T-cell (primary cell): ENCODE data around the gene ZNF74. TPM values are rescaled to one million over a fixed set of nuclear protein-coding genes. Genes with fewer than 3 reads are reported as not detected.

ENCODE experiments used
- ATAC-seq, 4 experiments: fragments of 200-7000 bp in 3 of 4; fragments of 150-1000 bp in 1 of 4; cut with Tn5 transposase; replicated peaks in 1 of 4; 1 replicate in 3 of 4; 2 replicates in 1 of 4; pipeline ENCODE4 v1.10.0; 2021; ENCODE audit warnings: moderate library complexity in 3 of 4, mild to moderate bottlenecking in 2 of 4, moderate number of reproducible peaks in 1 of 4
- CTCF ChIA-PET, 2 donors: fragments of 300-600 bp; sonication (Branson Sonifier 250); formaldehyde crosslinking; loops; one replicate each; lab custom pipeline; 2022; ENCODE audit warnings: antibody characterized with exemption in 2 of 2; lab: Charles Lee
- POLR2A ChIA-PET, 2 donors: fragments of 300-600 bp; sonication (Branson Sonifier 250); formaldehyde crosslinking; loops; one replicate each; lab custom pipeline; 2022; ENCODE audit warnings: antibody characterized with exemption in 2 of 2; lab: Charles Lee
- DNase-seq, 35 experiments: peaks; one replicate each; pipeline versions ENCODE4 v3.0.0 to v3.0.0-alpha.2; 2013 to 2023
- H3K27ac ChIP-seq: one replicate; pipeline ENCODE4 v1.5.1; 2013; ENCODE audit warnings: low read length
- H3K27me3 ChIP-seq, 2 experiments: replicated peaks in 1 of 2; 1 replicate in 1 of 2; 2 replicates in 1 of 2; pipeline versions ENCODE4 v1.6.1 to v1.7.0; 2013; ENCODE audit warnings: low read length in 1 of 2, mixed read lengths in 1 of 2; ENCODE audit not compliant: control insufficient read depth in 2 of 2, insufficient read depth in 2 of 2; ENCODE audit errors: extremely low read depth in 1 of 2
- H3K36me3 ChIP-seq, 2 donors: 1 replicate in 1 of 2; 2 replicates in 1 of 2; pipeline versions ENCODE4 v1.6.1 to v1.7.0; 2013; ENCODE audit warnings: low read length in 1 of 2; ENCODE audit not compliant: control insufficient read depth in 2 of 2, insufficient read depth in 1 of 2; ENCODE audit errors: extremely low read depth in 1 of 2
- H3K4me1 ChIP-seq, 2 experiments: 1 replicate in 1 of 2; 2 replicates in 1 of 2; pipeline versions ENCODE4 v1.6.1 to v1.7.0; 2013; ENCODE audit warnings: low read length in 2 of 2, mixed read lengths in 1 of 2; ENCODE audit not compliant: insufficient read depth in 2 of 2, control insufficient read depth in 1 of 2; ENCODE audit errors: extremely low read depth in 1 of 2
- H3K4me3 ChIP-seq, 2 donors: 1 replicate in 1 of 2; 2 replicates in 1 of 2; pipeline versions ENCODE4 v1.5.1 to v1.7.0; 2013; ENCODE audit warnings: mild to moderate bottlenecking in 2 of 2, low read length in 1 of 2, moderate library complexity in 1 of 2; ENCODE audit not compliant: control insufficient read depth in 1 of 2; ENCODE audit errors: extremely low read depth in 1 of 2
- H3K9me3 ChIP-seq: 2 replicates; pipeline ENCODE4 v1.7.0; 2013
- H3K27ac Mint-ChIP-seq, 2 donors: one replicate each; pipeline ENCODE4 v1.8.0; 2020 to 2021; ENCODE audit warnings: mild to moderate bottlenecking in 2 of 2, mixed read lengths in 2 of 2
- H3K27me3 Mint-ChIP-seq, 2 donors: one replicate each; pipeline ENCODE4 v1.8.0; 2021 to 2022; ENCODE audit warnings: mixed read lengths in 2 of 2
- H3K36me3 Mint-ChIP-seq: one replicate; pipeline ENCODE4 v1.8.0; 2021; ENCODE audit warnings: mixed read lengths
- H3K4me1 Mint-ChIP-seq, 3 donors: one replicate each; pipeline ENCODE4 v1.8.0; 2020 to 2022; ENCODE audit warnings: mixed read lengths in 3 of 3, mild to moderate bottlenecking in 1 of 3
- H3K4me3 Mint-ChIP-seq, 3 donors: one replicate each; pipeline ENCODE4 v1.8.0; 2020 to 2022; ENCODE audit warnings: mild to moderate bottlenecking in 3 of 3, mixed read lengths in 3 of 3, moderate library complexity in 3 of 3
- H3K9me3 Mint-ChIP-seq, 3 donors: one replicate each; pipeline ENCODE4 v1.8.0; 2020 to 2022; ENCODE audit warnings: mixed read lengths in 3 of 3
- WGBS: methylation state at CpG from one replicate; pipeline ENCODE4 v1.1.5; 2013; ENCODE audit warnings: missing lambda C conversion rate; ENCODE audit not compliant: insufficient coverage; 5-methylcytosine and 5-hydroxymethylcytosine counted together
- total RNA-seq, 35 experiments: library from RNA in 6 of 35; stranded (reverse) in 6 of 35; fragments of 120-200 nt in 1 of 35; gene quantifications; one replicate each; pipeline versions ENCODE4 v1.2.1 to v1.2.4 and lab custom pipeline; 2013 to 2026

The ZNF74 gene
- total RNA-seq, 5 donors from 2014 or later (not counting 1 experiment from before 2014, with no cell fraction given): 6.8 to 19.7 (median 17.3) TPM

GRCh38 chr22:20457506-20458240 is 63.7 kb downstream of the ZNF74 start:
- no peaks in the 10 kb centered on the region for H3K9me3 ChIP-seq
- no peaks in the 10 kb centered on the region for H3K27me3 Mint-ChIP-seq
- ChIA-PET POLR2A (no interaction called here), CTCF (interaction anchor here (0.6 to 1.7 kb wide), 3 partner anchors 40 to 807 kb away, joined by 3 to 10 read pairs (median 4); no protein-coding TSS in a partner anchor)
- H3K36me3 ChIP-seq: peaks cover 0 to 29% of the 10 kb centered on the region in 2 donors
- H3K27ac ChIP-seq: no peak overlapping the region
- H3K27me3 ChIP-seq: no peaks in the 10 kb centered on the region
- H3K36me3 Mint-ChIP-seq: peaks cover 42% of the 10 kb centered on the region
- ATAC-seq (no peak), DNase-seq (no peak)
- H3K4me1 Mint-ChIP-seq: peaks cover 29 to 42% (median 41%) of the 10 kb centered on the region in 3 donors
- H3K9me3 Mint-ChIP-seq: no peaks in the 10 kb centered on the region
- H3K4me3 ChIP-seq: no peak overlapping the region
- H3K4me1 ChIP-seq: peaks cover 8 to 43% of the 10 kb centered on the region in 2 experiments
- no peak overlapping the region for H3K27ac Mint-ChIP-seq
- 93% methylated on average over 15 of the region's 15 CpGs for WGBS
- no peak overlapping the region for H3K4me3 Mint-ChIP-seq

Other genes with a start within 250 kb of the ZNF74 start
- under 1 TPM in 3 of 5 donors, not detected in 2; 0.18 to 0.66 (median 0.58) TPM for gene CCDC188, start 243.1 kb upstream of the ZNF74 start, total RNA-seq
- gene RTN4R, start 125.8 kb upstream of the ZNF74 start, total RNA-seq: 1 to 10 TPM in 3 of 5 donors, under 1 TPM in 2; 0.33 to 4.1 (median 2.5) TPM
- 10 to 100 TPM; 34.9 to 50.7 (median 46.7) TPM for gene DGCR6L, start 74.1 kb upstream of the ZNF74 start, total RNA-seq
- 1 to 10 TPM; 1.6 to 3.1 (median 2.9) TPM for gene SCARF2, start 43.7 kb downstream of the ZNF74 start, total RNA-seq
- 10 to 100 TPM; 42.0 to 57.8 (median 47.1) TPM for gene KLHL22, start 101.6 kb downstream of the ZNF74 start, total RNA-seq
- gene MED15, start 113.5 kb downstream of the ZNF74 start, total RNA-seq: 100 to 1,000 TPM; 214 to 317 (median 262) TPM